Ovary (tissue), 9 donors: ENCODE results near the gene PIH1D2. TPM values are rescaled to one million over a fixed set of nuclear protein-coding genes. Genes with fewer than 3 reads are reported as not detected.
"Not testable (repeated sequence)": the region's sequence is repeated elsewhere in the genome, so short reads cannot be mapped to it uniquely, and the experiment has no call there.

Experiments
- DNase-seq, 5 donors: peaks; one replicate each; pipeline ENCODE4 v3.0.0-alpha.2; 2019 to 2020
- H3K27ac ChIP-seq, 2 donors: fragments of 200-600 bp; one replicate each; pipeline versions ENCODE4 v1.5.1 to v1.8.0; 2019 to 2022
- H3K27me3 ChIP-seq: fragments of 200-600 bp; one replicate; pipeline ENCODE4 v1.8.0; 2022
- H3K36me3 ChIP-seq: fragments of 200-600 bp; sonication (generic); one replicate; pipeline ENCODE4 v1.5.1; 2019
- H3K4me1 ChIP-seq: one replicate; pipeline ENCODE4 v1.8.1; 2013; ENCODE audit warnings: mild to moderate bottlenecking, moderate library complexity; ENCODE audit not compliant: insufficient read depth
- H3K4me3 ChIP-seq: fragments of 200-600 bp; sonication (generic); one replicate; pipeline ENCODE4 v1.5.1; 2017
- H3K9me3 ChIP-seq, 2 donors: fragments of 200-600 bp in 1 of 2; sonication (generic) in 1 of 2; one replicate each; pipeline versions ENCODE4 v1.5.1 to v1.8.1; 2013 to 2019; ENCODE audit warnings: mild to moderate bottlenecking in 1 of 2, moderate library complexity in 1 of 2
- EP300 ChIP-seq: sonication (generic); formaldehyde crosslinking; IDR thresholded peaks from one replicate; pipeline ENCODE4 v1.6.1; 2017; ENCODE audit warnings: antibody characterized with exemption
- POLR2A ChIP-seq: fragments of 450-650 bp; IDR thresholded peaks from one replicate; pipeline ENCODE4 v1.6.1; 2017; ENCODE audit warnings: antibody characterized with exemption, mild to moderate bottlenecking, moderate library complexity
- WGBS, 3 donors: extraction: QIAGEN DNeasy Blood & Tissue Kit in 1 of 3; methylation state at CpG; one replicate each; pipeline versions ENCODE4 v1.1.5 to v1.1.7; 2013 to 2017; 5-methylcytosine and 5-hydroxymethylcytosine counted together
- intact Hi-C, 4 donors: fragments of 100-400 bp; cut with DNase I; formaldehyde crosslinking; loops; one replicate each; pipeline versions ENCODE4 v1.11.0 to v1.15.1; 2022 to 2023
- polyA plus RNA-seq, 2 donors: library from polyadenylated mRNA; stranded (reverse); fragments of 200-250 nt in 1 of 2; fragments of 350-450 nt in 1 of 2; fragmentation: Illumina TruSeq in 1 of 2; extraction: RNeasy Lipid Tissue Mini Kit (QIAGEN cat#74804) in 1 of 2; gene quantifications; one replicate each; pipeline ENCODE4 v1.2.3, GENCODE V29; 2013 to 2014
- total RNA-seq, 7 donors: library from RNA; depleted of rRNA in 2 of 7; stranded (reverse); fragments of >200 nt in 2 of 7; fragmentation: NEBNext Ultra II Directional in 3 of 7; extraction: Animal tissue kit (Norgen Biotek cat#: 25700) in 3 of 7; gene quantifications; one replicate each; pipeline versions ENCODE4 v1.1.0 to v1.2.4, GENCODE V29; 2016 to 2023
- TF ChIP-seq, protein P1 (sequence below), 3 donors: fragments of 450-650 bp in 2 of 3; fragments of 200-600 bp in 1 of 3; IDR thresholded peaks; one replicate each; pipeline versions ENCODE4 v1.5.1 to v1.8.0; 2016 to 2022; ENCODE audit warnings: antibody characterized with exemption in 3 of 3, mild to moderate bottlenecking in 1 of 3
- donor health status: DM: no; HTN: no; CAD: no; lungs with moderate emphysema.
- donor health status: DM: no; HTN: no; CAD: no.
- donor health status: Bipolar disorder and iron deficiency.
- donor health status: DM: yes; HTN: yes; CAD: no.
- donor health status: DM: no; HTN: no; CAD: no.
- donor health status: DM: yes; HTN: yes; CAD: no.

PIH1D2 gene
- total and polyA plus RNA-seq, 9 donors, result 0.83 to 8.6 (median 2.3) TPM

GRCh38 chr11:112049777-112050176 lies 24.0 kb downstream of the PIH1D2 start:
- 49 to 50% (median 50%) methylated on average over 2 of the region's 2 CpGs for WGBS, 3 donors
- no peak for DNase-seq
- TF ChIP-seq, protein P1, sequence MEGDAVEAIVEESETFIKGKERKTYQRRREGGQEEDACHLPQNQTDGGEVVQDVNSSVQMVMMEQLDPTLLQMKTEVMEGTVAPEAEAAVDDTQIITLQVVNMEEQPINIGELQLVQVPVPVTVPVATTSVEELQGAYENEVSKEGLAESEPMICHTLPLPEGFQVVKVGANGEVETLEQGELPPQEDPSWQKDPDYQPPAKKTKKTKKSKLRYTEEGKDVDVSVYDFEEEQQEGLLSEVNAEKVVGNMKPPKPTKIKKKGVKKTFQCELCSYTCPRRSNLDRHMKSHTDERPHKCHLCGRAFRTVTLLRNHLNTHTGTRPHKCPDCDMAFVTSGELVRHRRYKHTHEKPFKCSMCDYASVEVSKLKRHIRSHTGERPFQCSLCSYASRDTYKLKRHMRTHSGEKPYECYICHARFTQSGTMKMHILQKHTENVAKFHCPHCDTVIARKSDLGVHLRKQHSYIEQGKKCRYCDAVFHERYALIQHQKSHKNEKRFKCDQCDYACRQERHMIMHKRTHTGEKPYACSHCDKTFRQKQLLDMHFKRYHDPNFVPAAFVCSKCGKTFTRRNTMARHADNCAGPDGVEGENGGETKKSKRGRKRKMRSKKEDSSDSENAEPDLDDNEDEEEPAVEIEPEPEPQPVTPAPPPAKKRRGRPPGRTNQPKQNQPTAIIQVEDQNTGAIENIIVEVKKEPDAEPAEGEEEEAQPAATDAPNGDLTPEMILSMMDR (IDR thresholded peaks at IDR 0.05), result no peak
- no peak for TF ChIP-seq POLR2A
- no peak for TF ChIP-seq EP300
- no peaks in the 10 kb centered on the region for H3K9me3 ChIP-seq
- intact Hi-C loops, result no loop called here
- H3K36me3 ChIP-seq, result no peaks in the 10 kb centered on the region
- no peak overlapping the region for H3K27ac ChIP-seq
- H3K4me1 ChIP-seq, result no peaks in the 10 kb centered on the region
- no peak overlapping the region for H3K4me3 ChIP-seq
- no peaks in the 10 kb centered on the region for H3K27me3 ChIP-seq

DNA sequence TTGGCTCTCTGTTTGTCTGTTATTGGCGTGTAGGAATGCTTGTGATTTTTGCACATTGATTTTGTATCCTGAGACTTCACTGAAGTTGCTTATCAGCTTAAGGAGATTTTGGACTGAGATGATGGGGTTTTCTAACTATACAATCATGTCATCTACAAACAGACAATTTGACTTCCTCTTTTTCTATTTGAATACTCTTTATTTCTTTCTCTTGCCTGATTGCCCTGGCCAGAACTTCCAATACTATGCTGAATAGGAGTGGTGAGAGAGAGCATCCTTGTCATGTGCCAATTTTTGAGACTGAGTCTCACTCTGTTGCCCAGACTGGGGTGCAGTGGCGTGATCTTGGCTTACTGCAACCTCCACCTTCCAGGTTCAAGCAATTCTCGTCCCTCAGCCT lies 25.6 kb downstream of the PIH1D2 start:
- 96 to 98% (median 97%) methylated on average over 3 of the region's 3 CpGs for WGBS, 3 donors
- DNase-seq, H3K9me3 ChIP-seq, H3K4me1 ChIP-seq, intact Hi-C loops, H3K36me3 ChIP-seq, H3K27me3 ChIP-seq, H3K4me3 ChIP-seq, H3K27ac ChIP-seq: not testable (repeated sequence)

DNA sequence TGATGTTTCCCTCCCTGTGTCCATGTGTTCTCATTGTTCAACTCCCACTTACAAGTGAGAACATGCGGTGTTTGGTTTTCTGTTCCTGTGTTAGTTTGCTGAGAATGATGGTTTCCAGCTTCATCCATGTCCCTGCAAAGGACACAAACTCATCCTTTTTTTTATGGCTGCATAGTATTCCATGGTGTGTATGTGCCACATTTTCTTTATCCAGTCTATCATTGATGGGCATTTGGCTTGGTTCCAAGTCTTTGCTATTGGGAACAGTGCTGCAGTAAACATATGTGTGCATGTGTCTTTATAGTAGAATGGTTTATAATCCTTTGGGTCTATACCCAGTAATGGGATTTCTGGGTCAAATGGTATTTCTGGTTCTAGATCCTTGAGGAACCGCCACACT lies 27.2 kb downstream of the PIH1D2 start:
- intact Hi-C loops, result not testable (repeated sequence)

DNA sequence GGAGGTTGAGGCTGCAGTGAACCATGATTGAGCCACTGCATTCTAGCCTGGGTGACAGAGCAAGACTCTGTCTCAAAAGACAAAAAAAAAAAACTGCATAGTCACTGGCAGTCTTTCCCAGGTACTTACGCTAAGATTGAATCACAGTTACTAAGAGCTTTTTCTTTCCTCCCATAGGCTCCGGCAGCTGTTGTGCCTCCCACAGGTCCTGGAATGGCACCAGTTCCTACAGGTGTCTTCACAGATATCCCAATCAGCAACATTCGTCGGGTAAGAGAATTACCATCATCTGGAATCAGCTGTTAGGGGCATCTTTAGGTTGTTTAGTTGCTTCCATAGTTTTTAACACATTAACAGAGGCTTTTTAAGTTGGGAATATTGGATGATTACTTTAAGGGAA lies 28.9 kb downstream of the PIH1D2 start:
- H3K27me3 ChIP-seq, result no peaks in the 10 kb centered on the region
- H3K9me3 ChIP-seq, result no peaks in the 10 kb centered on the region
- no peaks in the 10 kb centered on the region for H3K4me1 ChIP-seq
- TF ChIP-seq POLR2A (no peak), EP300 (no peak)
- TF ChIP-seq, protein P1 (IDR thresholded peaks at IDR 0.05), result no peak
- no peak overlapping the region for H3K27ac ChIP-seq
- DNase-seq, result no peak
- 73 to 88% (median 74%) methylated on average over 4 of the region's 4 CpGs for WGBS, 3 donors
- no peak overlapping the region for H3K4me3 ChIP-seq
- H3K36me3 ChIP-seq, result no peaks in the 10 kb centered on the region
- intact Hi-C loops, result no loop called here

More for the DNA sequence above, 27.2 kb downstream of the PIH1D2 start:
- DNase-seq, H3K4me1 ChIP-seq, H3K27me3 ChIP-seq, H3K36me3 ChIP-seq, H3K27ac ChIP-seq, H3K4me3 ChIP-seq, H3K9me3 ChIP-seq: not testable (repeated sequence)
- 96 to 100% (median 98%) methylated on average over 2 of the region's 2 CpGs for WGBS, 3 donors

GRCh38 chr11:112042961-112043304 lies 30.9 kb downstream of the PIH1D2 start:
- H3K4me3 ChIP-seq, result no peak overlapping the region
- TF ChIP-seq, protein P1 (IDR thresholded peaks at IDR 0.05), result no peak
- TF ChIP-seq EP300 (no peak), POLR2A (no peak)
- intact Hi-C loops, result no loop called here
- no peaks in the 10 kb centered on the region for H3K9me3 ChIP-seq
- H3K36me3 ChIP-seq, result no peaks in the 10 kb centered on the region
- DNase-seq, result no peak
- WGBS, 3 donors, result 92 to 96% (median 96%) methylated on average over 2 of the region's 2 CpGs
- no peaks in the 10 kb centered on the region for H3K4me1 ChIP-seq
- no peak overlapping the region for H3K27ac ChIP-seq
- no peaks in the 10 kb centered on the region for H3K27me3 ChIP-seq
